ENCODE results near the gene POP4. TPM values are rescaled to one million over a fixed set of nuclear protein-coding genes. Genes with fewer than 3 reads are reported as not detected.

Gene POP4
- total RNA-seq, 4 donors from 2014 or later = 46.3 to 56.5 (median 54.8) TPM

GRCh38 chr19:29643361-29643935 is 37.4 kb downstream of the POP4 start:
- TF ChIP-seq POLR2A (IDR thresholded peaks at IDR 0.05) (no peak), CTCF (IDR thresholded peaks at IDR 0.05) (no peak)
- no peak overlapping the region for H3K27ac ChIP-seq
- H3K4me1 ChIP-seq = peaks cover 0 to 34% (median 17%) of the 10 kb centered on the region in 3 donors
- 84 to 92% methylated on average over 4 to 7 of the region's 7 CpGs for WGBS, 2 donors
- H3K4me3 ChIP-seq = no peak overlapping the region
- peaks cover 0 to 9% (median 0%) of the 10 kb centered on the region in 4 donors for H3K27me3 ChIP-seq
- H3K9me3 ChIP-seq = no peaks in the 10 kb centered on the region
- intact Hi-C loops (cut with DNase I) = no loop called here
- no peaks in the 10 kb centered on the region for H3K36me3 ChIP-seq
- DNase-seq = no peak

- intact Hi-C loops (cut with DNase I) = no loop called here
- no peak for TF ChIP-seq CTCF (IDR thresholded peaks at IDR 0.05)
- no peak for TF ChIP-seq POLR2A (IDR thresholded peaks at IDR 0.05)
- Histone ChIP-seq H3K36me3 (no peaks in the 10 kb centered on the region), H3K27me3 (peaks cover 0 to 9% (median 0%) of the 10 kb centered on the region in 4 donors), H3K27ac (no peak overlapping the region), H3K9me3 (no peaks in the 10 kb centered on the region), H3K4me3 (no peak overlapping the region), H3K4me1 (peaks cover 0 to 34% (median 17%) of the 10 kb centered on the region in 3 donors)
- DNase-seq = no peak
- 83 to 84% methylated on average over 5 to 6 of the region's 6 CpGs for WGBS, 2 donors
Measured at GRCh38 chr19:29644210-29644609, 38.1 kb downstream of the POP4 start.

- 31 to 36% methylated on average over 5 of the region's 5 CpGs for WGBS, 2 donors
- TF ChIP-seq POLR2A (IDR thresholded peaks at IDR 0.05) (no peak), CTCF (IDR thresholded peaks at IDR 0.05) (no peak)
- DNase-seq = no peak
- no peak overlapping the region for H3K4me3 ChIP-seq
- peaks cover 0 to 6% (median 0%) of the 10 kb centered on the region in 4 donors for H3K27me3 ChIP-seq
- intact Hi-C loops (cut with DNase I) = no loop called here
- peaks cover 0 to 34% (median 17%) of the 10 kb centered on the region in 3 donors for H3K4me1 ChIP-seq
- no peaks in the 10 kb centered on the region for H3K36me3 ChIP-seq
- peak overlapping the region; percentile 11 to 62 (median 30) for H3K27ac ChIP-seq
- H3K9me3 ChIP-seq = no peaks in the 10 kb centered on the region
Measured at GRCh38 chr19:29645491-29645867, 39.4 kb downstream of the POP4 start.

GRCh38 chr19:29645911-29646310 is 39.8 kb downstream of the POP4 start:
- TF ChIP-seq POLR2A (IDR thresholded peaks at IDR 0.05) (no peak), CTCF (IDR thresholded peaks at IDR 0.05) (no peak)
- Histone ChIP-seq H3K9me3 (no peaks in the 10 kb centered on the region), H3K27me3 (peaks cover 0 to 6% (median 0%) of the 10 kb centered on the region in 4 donors), H3K4me1 (peaks cover 0 to 34% (median 17%) of the 10 kb centered on the region in 3 donors), H3K4me3 (peak overlapping the region in 1 of 4 donors; percentile 19), H3K27ac (peak overlapping the region in 3 of 4 donors; percentile 26 to 62 (median 34)), H3K36me3 (no peaks in the 10 kb centered on the region)
- 0 to 7% methylated on average over 5 to 6 of the region's 8 CpGs for WGBS, 2 donors
- DNase-seq = no peak
- intact Hi-C loops (cut with DNase I) = no loop called here

DNA sequence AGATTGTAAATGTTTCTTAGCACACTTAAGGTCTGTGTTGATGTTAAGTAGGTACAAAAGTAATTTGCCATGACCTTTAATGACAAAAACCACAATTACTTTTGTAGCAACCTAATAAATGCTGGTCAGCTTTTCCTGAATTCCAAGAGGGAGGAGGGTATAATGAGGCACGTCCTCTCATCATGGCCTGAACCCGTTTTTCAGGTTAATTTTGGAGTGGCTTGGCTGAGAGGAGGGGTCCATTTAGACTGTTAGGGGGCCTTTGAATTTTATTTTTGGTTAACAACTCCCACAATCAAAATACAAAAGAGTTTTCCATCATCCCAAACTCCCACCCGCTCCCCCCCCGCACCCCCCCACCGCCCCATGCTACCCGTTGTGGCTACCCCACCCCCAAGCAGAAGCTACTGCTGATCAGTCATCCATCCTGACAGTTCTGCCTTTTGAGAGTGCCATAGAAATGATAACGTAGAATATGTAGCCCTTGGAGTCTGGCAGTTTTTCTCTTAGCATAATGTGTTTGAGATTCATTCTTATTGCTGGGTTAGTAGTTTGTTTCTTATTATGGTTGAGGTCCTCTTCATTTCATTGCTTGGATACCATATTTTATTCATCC is 44.8 kb downstream of the POP4 start:
- no peak overlapping the region for H3K4me3 ChIP-seq
- H3K36me3 ChIP-seq = no peaks in the 10 kb centered on the region
- H3K4me1 ChIP-seq = peaks cover 0 to 19% (median 7%) of the 10 kb centered on the region in 3 donors
- TF ChIP-seq CTCF (IDR thresholded peaks at IDR 0.05) (no peak), POLR2A (IDR thresholded peaks at IDR 0.05) (no peak)
- H3K27me3 ChIP-seq = no peaks in the 10 kb centered on the region
- 46 to 58% methylated on average over 5 to 7 of the region's 7 CpGs for WGBS, 2 donors
- H3K9me3 ChIP-seq = no peaks in the 10 kb centered on the region
- intact Hi-C loops (cut with DNase I) = no loop called here
- DNase-seq = no peak
- no peak overlapping the region for H3K27ac ChIP-seq

Measured in esophagus squamous epithelium (tissue), 5 donors.